ENCODE results near the gene TCF12.

Gene TCF12

GRCh38 chr15:57057134-57057930 is 138.9 kb downstream of the TCF12 start:
- DNase-seq = no peak

DNA sequence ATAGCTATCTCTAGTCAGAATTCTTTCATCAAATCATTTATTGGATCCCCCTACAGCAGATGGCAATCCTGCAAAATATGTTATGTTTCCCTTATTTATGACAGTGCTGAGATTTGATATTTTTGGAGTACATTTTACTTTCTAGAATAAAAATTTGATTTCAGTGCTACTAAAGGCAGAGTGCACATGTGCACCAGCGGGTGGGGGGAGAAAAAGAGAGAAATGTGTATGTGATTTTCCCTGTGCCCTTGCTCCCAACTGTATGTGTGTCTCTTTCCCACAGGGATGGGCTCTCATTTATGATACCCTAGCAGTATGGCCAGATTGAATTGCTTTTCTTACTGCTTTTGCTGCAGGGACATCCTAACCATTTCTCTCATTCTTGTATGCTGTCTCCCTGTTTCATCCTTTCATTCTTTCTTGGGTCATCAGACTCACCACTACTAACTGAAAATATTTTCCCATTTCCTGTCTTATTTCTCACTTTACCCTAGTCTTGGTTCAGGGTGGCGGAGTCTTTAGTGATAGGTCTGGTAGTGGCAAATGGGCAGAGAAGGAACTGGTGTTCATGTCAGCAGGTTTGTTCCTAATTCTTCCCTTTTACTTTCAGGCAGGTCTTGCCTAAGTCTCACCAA is 140.7 kb downstream of the TCF12 start:
- DNase-seq = no peak

DNA sequence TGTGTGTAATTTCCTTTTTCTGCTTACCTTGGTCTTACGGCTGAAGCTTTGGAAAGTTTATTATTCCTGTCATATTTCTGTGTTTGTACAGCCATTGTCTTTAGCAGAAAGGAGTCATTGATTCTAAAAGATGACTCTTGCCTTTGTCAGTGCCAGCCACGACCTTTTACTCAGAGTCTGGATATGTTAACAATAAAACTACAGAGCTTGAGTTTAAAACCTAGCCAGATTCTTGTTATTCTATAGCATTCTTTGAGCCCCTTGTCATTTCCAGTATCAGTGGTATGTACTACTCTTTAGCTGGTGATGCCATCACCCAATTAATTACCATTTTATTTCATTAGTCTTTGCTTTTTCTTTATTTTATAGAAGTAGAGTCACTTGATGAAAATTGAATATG is 142.4 kb downstream of the TCF12 start:
- DNase-seq = no peak

GRCh38 chr15:57061281-57061680 is 142.8 kb downstream of the TCF12 start:
- no peak for DNase-seq

DNA sequence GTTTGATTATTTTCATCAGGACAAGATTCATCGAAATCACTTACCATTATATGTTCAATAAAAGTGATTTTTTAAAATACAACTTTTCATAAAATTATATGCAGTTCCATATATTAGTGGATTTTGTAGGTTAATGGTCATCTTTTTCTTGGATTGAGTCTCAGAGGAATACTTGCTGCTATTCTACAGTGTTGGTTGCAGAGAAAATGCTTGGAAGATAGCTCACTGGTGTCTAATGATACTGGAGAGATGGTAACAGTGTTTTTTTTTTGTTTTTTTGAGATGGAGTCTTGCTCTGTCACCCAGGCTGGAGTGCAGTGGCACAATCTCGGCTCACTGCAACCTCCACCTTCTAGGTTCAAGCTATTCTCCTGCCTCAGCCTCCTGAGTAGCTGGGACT is 143.3 kb downstream of the TCF12 start:
- DNase-seq = no peak

DNA sequence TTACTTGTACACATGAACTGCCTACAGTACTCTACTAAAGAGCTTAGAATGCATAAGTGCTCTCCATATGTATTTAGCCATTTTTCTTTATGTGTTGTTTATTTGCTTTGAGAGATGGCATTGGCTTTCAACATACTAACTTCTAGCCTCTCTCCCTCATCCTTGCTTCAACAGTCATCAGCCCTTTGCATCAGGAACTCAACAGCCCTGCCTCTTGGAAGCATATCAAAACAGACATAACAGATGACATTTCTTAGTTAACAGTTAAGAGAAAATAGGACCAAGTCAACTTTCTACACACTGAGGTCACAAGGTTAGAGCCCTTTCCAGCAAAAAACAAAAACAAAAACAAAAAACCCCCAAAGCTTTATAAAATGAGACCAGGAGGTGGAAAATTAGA is 145.6 kb downstream of the TCF12 start:
- no peak for DNase-seq

- DNase-seq = no peak
Observed at GRCh38 chr15:57069423-57069822, 151.0 kb downstream of the TCF12 start.

DNA sequence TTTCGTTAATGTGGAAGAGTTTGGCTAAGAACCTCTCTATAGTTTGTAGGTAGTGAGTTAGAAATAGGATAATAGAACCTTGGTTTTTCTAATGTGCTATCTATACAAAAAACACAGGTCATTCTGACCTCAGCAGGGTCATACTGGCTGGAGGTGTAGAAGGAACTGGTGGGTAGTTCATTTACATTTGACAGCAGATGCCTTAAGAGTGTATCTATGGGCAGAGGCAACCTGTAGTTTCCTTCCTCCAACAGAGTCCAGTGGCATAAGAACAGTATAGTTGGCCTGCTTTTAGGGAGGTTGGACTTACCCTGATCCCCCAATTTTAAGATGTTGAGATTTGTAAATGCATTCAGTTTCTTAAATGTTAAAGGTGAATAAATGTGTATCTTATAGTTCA is 152.2 kb downstream of the TCF12 start:
- DNase-seq = no peak

GRCh38 chr15:57079446-57079845 is 161.0 kb downstream of the TCF12 start:
- no peak for DNase-seq

DNA sequence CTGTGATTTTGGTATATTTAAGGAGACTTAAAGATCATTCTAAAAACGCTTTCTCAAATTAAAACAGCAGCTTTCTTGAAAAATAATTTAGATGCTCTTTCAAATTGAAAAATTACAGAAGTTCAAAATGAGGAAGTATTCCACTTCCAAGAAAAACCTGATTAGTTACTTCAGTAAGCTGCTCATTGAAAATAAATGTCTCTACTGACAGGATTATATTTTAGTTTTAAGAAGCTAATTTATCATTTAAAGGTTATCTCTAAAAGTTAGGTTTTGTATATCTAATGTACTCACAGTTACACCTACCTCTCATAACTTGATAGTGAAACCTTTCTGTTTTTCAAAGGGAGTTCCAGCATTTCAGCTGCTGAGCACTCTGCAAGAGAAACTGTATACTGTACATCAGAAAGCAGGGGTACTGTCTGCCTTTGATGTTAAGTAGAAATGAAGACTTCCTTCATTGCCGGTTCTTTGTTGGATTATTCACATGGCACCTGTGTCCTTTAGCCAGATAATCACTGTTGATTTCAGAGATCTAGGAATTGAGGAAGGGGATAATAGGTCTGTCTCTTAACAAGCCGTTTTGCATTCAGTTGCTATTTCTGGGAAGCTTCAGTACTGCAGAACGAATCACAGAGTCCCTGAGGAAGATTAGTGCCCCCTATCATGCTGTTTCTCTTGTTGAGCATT is 161.6 kb downstream of the TCF12 start:
- no peak for DNase-seq

DNA sequence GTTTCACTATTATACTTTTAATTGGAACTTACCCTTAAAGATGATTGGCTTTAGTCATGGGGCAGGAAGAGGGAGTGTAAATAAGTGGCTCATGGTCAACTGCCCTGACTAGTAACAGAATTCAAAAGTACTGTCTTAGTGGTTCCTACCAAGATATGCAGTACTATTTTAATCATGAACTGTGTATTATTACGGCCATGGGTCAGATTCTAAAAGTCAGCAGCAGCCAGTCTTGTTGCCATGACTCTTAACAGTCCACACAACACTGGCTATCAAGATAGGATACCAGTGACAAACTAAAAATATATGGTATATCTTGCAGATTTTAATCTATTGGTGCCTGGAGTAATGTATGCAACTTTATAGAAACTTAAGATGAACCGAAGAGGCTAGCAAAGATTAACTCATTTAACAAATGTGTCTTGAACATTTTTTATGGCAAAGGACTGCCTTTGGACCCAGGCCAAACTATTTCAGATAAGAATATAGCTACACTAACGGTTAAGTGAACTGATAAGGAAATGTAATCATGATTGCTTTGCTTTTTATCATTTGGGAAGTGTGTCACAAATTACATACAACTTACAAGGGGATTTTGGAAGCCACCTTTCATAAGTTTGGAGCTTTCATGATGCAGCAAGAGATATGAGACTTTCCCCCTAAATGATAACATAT is 163.7 kb downstream of the TCF12 start:
- no peak for DNase-seq

- DNase-seq = no peak
Observed at GRCh38 chr15:57084192-57084591, 165.7 kb downstream of the TCF12 start.

DNA sequence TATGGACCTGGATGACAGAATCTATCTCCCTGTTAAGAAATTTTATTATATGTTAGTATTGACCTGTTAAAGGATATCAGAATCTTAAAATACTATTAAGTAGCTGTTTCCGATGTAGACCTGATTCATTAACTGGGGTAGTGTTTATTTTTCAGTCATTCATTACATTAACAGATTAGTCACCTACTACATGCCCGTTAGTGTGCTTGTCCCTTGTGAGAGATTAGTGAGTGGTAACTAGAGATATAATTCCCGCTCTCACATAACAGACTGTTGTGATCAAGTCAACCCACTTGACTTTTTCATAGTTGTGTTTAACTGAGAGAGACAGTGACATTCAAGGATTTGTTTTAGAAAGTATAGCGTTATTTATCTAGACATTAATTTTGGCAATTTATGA is 166.8 kb downstream of the TCF12 start:
- no peak for DNase-seq

DNA sequence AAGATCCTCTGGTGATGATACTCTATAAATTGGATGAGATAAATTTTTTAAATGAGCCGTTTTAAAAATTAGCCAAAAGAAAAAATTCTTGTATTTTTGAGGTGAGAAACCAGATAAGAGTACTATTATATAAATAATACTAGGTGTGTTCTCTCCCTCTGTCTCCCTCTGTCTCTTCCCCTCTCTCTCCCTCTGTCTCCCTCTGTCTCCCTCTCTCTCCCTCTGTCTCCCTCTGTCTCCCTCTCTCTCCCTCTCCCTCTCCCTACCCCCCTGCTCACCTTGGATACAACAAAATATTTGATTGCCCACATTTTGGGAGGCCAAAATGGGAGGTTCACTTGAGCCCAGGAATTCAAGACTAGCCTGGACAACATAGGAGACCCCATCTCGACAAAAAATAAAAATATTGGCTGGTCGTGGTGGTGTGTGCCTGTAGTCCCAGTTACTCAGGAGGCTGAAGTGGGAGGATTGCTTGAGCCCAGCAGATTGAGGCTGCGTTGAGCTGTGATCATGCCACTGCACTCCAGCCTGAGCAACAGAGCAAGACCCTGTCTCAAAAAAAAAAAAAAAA is 168.5 kb downstream of the TCF12 start:
- DNase-seq = no peak

DNA sequence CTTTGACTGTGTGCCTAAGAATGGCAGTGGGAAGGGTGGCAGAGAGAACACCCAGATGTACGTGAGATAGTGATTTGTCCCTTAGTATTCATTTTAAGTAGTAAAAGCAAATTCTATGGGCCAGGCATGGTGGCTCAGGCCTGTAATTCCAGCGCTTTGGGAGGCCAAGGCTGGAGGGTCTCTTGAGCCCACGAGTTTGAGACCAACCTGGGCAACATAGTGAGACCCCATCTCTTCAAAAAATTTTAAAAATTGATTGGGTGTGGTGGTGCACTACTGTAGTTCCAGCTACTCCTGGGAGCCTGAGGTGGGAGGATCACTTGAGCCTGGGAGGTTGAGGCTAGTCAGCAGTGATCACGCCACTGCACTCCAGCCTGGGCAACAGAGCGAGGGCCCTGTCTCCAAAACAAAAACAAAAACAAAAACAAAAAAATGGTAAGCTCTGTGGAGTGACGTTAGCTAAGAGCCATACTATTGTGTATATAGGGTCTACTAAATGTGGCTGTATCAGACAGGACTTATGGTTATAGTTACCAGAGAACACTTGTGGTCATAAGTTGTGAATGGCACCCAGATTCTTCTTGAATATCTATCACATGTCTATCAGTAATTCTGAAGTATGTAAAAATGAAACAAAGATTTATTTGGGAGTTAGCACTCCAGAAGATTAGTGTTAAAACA is 171.5 kb downstream of the TCF12 start:
- no peak for DNase-seq

GRCh38 chr15:57090496-57090859 is 172.0 kb downstream of the TCF12 start:
- no peak for DNase-seq

- DNase-seq = no peak
Observed at GRCh38 chr15:57091636-57092035, 173.2 kb downstream of the TCF12 start.

DNA sequence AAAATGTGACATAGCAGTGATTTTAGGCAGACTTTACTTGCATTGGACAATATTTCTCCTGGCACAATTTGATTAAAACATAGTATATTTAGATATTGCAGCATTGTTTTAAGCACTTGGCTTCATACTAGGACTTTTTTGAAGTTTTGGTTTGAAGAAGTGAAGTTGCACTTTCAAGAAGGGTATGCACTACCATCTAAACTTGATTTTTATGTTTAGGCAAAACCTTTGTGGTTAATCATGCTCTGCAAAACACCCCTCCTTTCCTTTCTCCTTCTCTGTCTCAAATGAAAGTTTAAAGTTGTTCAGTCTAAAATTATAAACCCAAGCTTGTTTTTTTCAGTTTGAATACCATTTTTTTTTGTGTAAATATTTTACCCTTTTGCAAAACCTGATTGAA is 173.8 kb downstream of the TCF12 start:
- no peak for DNase-seq

DNA sequence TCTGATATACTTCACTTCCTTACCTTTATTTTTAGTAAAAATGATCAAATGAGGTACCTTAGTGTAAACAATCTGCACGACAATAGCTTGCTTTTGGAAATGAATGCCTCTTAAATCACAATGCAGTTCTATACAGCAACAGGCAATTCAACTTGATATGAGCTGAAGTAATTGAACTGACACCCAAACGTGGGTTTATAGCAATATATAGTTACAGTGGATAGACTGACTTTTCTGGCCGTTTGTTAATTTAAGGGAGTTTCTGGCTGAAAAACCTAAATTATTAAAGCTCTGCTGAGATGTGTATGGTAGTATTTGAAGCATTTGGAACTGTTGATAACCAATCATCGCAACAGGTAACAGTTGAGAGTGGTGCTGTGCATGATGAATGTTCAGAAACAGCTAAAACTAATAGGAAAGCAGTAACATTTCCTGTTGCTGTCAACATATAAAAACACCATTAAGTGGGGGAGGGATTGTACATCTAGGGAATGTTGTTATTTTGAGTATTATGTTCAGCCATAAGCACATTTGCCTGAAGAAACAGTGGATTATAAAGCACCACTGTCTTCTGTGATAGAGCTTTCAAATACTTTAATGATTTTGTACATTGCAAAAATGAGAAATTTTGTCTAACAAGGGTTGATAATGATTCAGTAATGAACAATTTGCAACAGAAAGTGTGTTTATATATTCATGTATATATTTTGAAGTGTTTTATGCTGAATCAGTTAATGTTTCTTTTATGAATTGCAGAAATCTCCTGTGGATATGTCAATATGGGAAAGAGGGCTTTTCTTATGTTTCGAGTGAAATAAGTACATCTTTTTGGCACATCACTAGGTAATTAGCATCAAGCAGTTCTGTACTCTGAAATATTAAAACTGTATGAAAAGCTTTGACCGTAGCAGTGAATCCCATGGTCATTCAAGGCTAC is 176.1 kb downstream of the TCF12 start:
- no peak for DNase-seq

DNA sequence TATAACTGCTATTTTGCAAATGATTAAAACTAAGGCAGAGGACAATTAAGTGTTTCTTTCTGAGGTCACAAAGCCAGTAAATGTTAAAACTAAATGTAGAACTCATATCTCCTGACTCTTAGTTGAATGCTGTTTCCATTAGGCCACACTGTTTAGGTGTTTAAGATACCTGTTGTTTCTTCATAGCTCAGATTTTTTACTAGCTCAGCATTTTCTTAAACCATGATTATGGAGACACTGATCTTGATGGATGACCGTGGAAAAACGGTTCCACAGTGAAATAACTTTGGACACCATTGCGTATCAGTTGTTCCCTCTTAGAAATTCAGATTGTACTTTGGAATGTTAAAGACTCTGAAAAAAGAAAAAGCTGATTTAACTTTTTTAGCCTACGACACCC is 177.5 kb downstream of the TCF12 start:
- no peak for DNase-seq

DNA sequence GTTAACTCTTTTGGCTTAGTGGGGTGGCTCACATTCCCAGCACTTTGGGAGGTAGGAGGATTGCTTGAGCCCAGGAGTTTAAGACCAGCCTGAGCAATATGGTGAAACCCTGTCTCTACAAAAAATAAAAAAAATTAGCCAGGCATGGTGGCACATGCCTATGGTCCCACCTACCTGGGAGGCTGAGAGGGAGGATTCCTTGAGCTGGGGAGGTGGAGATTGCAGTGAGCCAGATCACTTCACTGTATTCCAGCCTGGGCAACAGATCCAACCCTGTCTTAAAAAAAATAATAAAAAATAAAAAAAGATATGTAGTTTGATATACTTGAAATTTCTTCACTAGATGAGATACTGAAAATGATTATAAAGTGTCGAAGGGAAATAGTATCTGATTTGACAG is 178.8 kb downstream of the TCF12 start:
- no peak for DNase-seq
